Measurements from ENCODE around the gene ZNF408.

- TF ChIP-seq CTCF (conservative IDR thresholded peaks at IDR 0.05; ENCODE audit: low read length) (no peak), EZH2phosphoT487 (IDR thresholded peaks at IDR 0.05; ENCODE audit: borderline replicate concordance) (no peak)
These were observed 45.2 kb downstream of the ZNF408 start for GRCh38 chr11:46745995-46746394.
